ENCODE results near the gene CKB. TPM values are rescaled to one million over a fixed set of nuclear protein-coding genes. Genes with fewer than 3 reads are reported as not detected.

Gene CKB
- total and polyA plus RNA-seq, 9 of the 15 experiments (the other 6 are each of a cell fraction or from before 2014, with no cell fraction given), result 23.9 to 692 (median 132) TPM

- ATAC-seq, result no peak
- no TSS peak for BruUV-seq (replicated peaks)
- CTCF ChIA-PET (ENCODE audit: low intra/inter-chr PET ratio), result interaction anchor here (0.6 kb wide), 1 partner anchor 365 kb away, joined by 4 read pairs; no protein-coding TSS in a partner anchor
These were observed 35.6 kb upstream of the CKB start for GRCh38 chr14:103558071-103558882.

GRCh38 chr14:103556946-103557758, 34.5 kb upstream of the CKB start:
- no peak for FAIRE-seq
- H3K36me3 ChIP-seq (ENCODE audit: control insufficient read depth, insufficient read depth, low read length), result peaks cover 37% of the 10 kb centered on the region
- intact Hi-C loops (cut with micrococcal nuclease) (no loop called here), in situ Hi-C loops (cut with MboI) (no loop called here)
- H3K9me3 ChIP-seq (replicated peaks; ENCODE audit: control insufficient read depth, insufficient read depth, low read depth, low read length), result no peaks in the 10 kb centered on the region
- no peak overlapping the region for H3K4me2 ChIP-seq (ENCODE audit: insufficient read depth, low read length)
- H3K79me2 ChIP-seq (ENCODE audit: control insufficient read depth, insufficient read depth, low read length), result peaks cover 37% of the 10 kb centered on the region
- no peaks in the 10 kb centered on the region for H3K27me3 ChIP-seq (ENCODE audit: control insufficient read depth in 2 of 2, insufficient read depth in 2 of 2, low read length in 2 of 2)
- BruUV-seq (replicated peaks), result no TSS peak
- H3K27ac ChIP-seq (ENCODE audit: extremely low read depth, low read depth, low read length), result no peak overlapping the region
- DNase-seq (ENCODE audit: extremely low read depth in 1 of 4, low spot score in 3 of 4), result no peak
- H3K4me1 ChIP-seq (replicated peaks in 1 of 2; ENCODE audit: control insufficient read depth in 2 of 2, insufficient read depth in 2 of 2, low read length in 2 of 2), result peaks cover 6 to 21% of the 10 kb centered on the region in 2 experiments; a peak in 4 of 5 replicates
- H2AFZ ChIP-seq (ENCODE audit: low read depth, low read length), result no peak overlapping the region
- WGBS (ENCODE audit: insufficient coverage, low coverage, missing lambda C conversion rate), result 67% methylated on average over 15 of the region's 15 CpGs
- no peak for ATAC-seq
- ChIA-PET POLR2A (interaction anchor here (1.0 to 1.4 kb wide), 4 partner anchors 10 to 38 kb away, joined by 3 to 5 read pairs (median 3); no protein-coding TSS in a partner anchor), CTCF (ENCODE audit: low intra/inter-chr PET ratio) (no interaction called here)
- no peak overlapping the region for H3K9ac ChIP-seq (ENCODE audit: insufficient read depth in 1 of 2, low read depth in 2 of 2, low read length in 2 of 2)
- no peaks in the 10 kb centered on the region for H3K9me1 ChIP-seq (ENCODE audit: control insufficient read depth, insufficient read depth, low read length)
- H3K4me3 ChIP-seq, result no peak overlapping the region
- TF ChIP-seq U2AF1 (optimal IDR thresholded peaks at IDR 0.05; ENCODE audit: low read depth, low read length) (no peak), POLR2AphosphoS2 (IDR thresholded peaks at IDR 0.05; ENCODE audit: low read length) (no peak), LEF1 (IDR thresholded peaks at IDR 0.05) (no peak), ZBTB12 (CRISPR knock-in tag; IDR thresholded peaks at IDR 0.05) (no peak)
- peaks cover 20% of the 10 kb centered on the region for H4K20me1 ChIP-seq (replicated peaks; ENCODE audit: control insufficient read depth, insufficient read depth, low read length)

More at GRCh38 chr14:103558071-103558882, 35.6 kb upstream of the CKB start:
- H4K20me1 ChIP-seq (replicated peaks; ENCODE audit: control insufficient read depth, insufficient read depth, low read length), result peaks cover 20% of the 10 kb centered on the region; the same call in 1 of the 2 replicates
- H3K27ac ChIP-seq (ENCODE audit: extremely low read depth, low read depth, low read length), result no peak overlapping the region
- in situ Hi-C loops (cut with MboI), result no loop called here
- H3K27me3 ChIP-seq (ENCODE audit: control insufficient read depth in 2 of 2, insufficient read depth in 2 of 2, low read length in 2 of 2), result no peaks in the 10 kb centered on the region
- 79% methylated on average over 16 of the region's 16 CpGs for WGBS (ENCODE audit: insufficient coverage, low coverage, missing lambda C conversion rate)
- H2AFZ ChIP-seq (ENCODE audit: low read depth, low read length), result no peak overlapping the region
- DNase-seq (ENCODE audit: extremely low read depth in 1 of 4, low spot score in 3 of 4) (no peak), FAIRE-seq (no peak)
- TF ChIP-seq CEBPB (tag; IDR thresholded peaks at IDR 0.05) (peak; percentile 20; the same call in 1 of the 2 replicates), FOXM1 (IDR thresholded peaks at IDR 0.05; ENCODE audit: low read depth) (no peak), FOXM1 (CRISPR knock-in tag; IDR thresholded peaks at IDR 0.05; ENCODE audit: low read depth) (no peak)
- H3K9me1 ChIP-seq (ENCODE audit: control insufficient read depth, insufficient read depth, low read length), result no peaks in the 10 kb centered on the region
- H3K4me2 ChIP-seq (ENCODE audit: insufficient read depth, low read length), result no peak overlapping the region
- no peak overlapping the region for H3K9ac ChIP-seq (ENCODE audit: insufficient read depth in 1 of 2, low read depth in 2 of 2, low read length in 2 of 2)
- H3K4me1 ChIP-seq (replicated peaks in 1 of 2; ENCODE audit: control insufficient read depth in 2 of 2, insufficient read depth in 2 of 2, low read length in 2 of 2), result peaks cover 6 to 21% of the 10 kb centered on the region in 2 experiments; a peak in 4 of 5 replicates
- no peaks in the 10 kb centered on the region for H3K9me3 ChIP-seq (replicated peaks; ENCODE audit: control insufficient read depth, insufficient read depth, low read depth, low read length)
- POLR2A ChIA-PET, result interaction anchor here (1.0 to 1.4 kb wide), 3 partner anchors 12 to 22 kb away, joined by 3 to 5 read pairs (median 3); no protein-coding TSS in a partner anchor
- H3K79me2 ChIP-seq (ENCODE audit: control insufficient read depth, insufficient read depth, low read length), result peaks cover 47% of the 10 kb centered on the region
- intact Hi-C loops (cut with micrococcal nuclease), result no loop called here
- peaks cover 37% of the 10 kb centered on the region for H3K36me3 ChIP-seq (ENCODE audit: control insufficient read depth, insufficient read depth, low read length)
- no peak overlapping the region for H3K4me3 ChIP-seq
